Muscle of leg (tissue), 11 donors: ENCODE results near the gene DAB1. TPM values are rescaled to one million over a fixed set of nuclear protein-coding genes. Genes with fewer than 3 reads are reported as not detected.

Experiments
- DNase-seq: peaks from one replicate; pipeline ENCODE4 v3.0.0; 2013
- H3K27ac ChIP-seq: one replicate; pipeline ENCODE4 v1.5.1; 2013; ENCODE audit warnings: mild to moderate bottlenecking, low read length, control low read depth
- H3K27me3 ChIP-seq: one replicate; pipeline ENCODE4 v1.6.1; 2013; ENCODE audit warnings: low read length; ENCODE audit not compliant: control insufficient read depth, insufficient read depth
- H3K36me3 ChIP-seq: one replicate; pipeline ENCODE4 v1.6.1; 2013; ENCODE audit warnings: low read length; ENCODE audit not compliant: control insufficient read depth, insufficient read depth
- H3K4me1 ChIP-seq: one replicate; pipeline ENCODE4 v1.6.1; 2013; ENCODE audit warnings: low read length; ENCODE audit not compliant: control insufficient read depth, insufficient read depth
- H3K4me3 ChIP-seq: one replicate; pipeline ENCODE4 v1.5.1; 2013; ENCODE audit warnings: low read length, control low read depth
- H3K9me3 ChIP-seq: replicated peaks from 2 replicates; pipeline ENCODE4 v1.6.1; 2013; ENCODE audit warnings: low read depth, low read length; ENCODE audit not compliant: control insufficient read depth
- WGBS: methylation state at CpG from one replicate; pipeline ENCODE4 v1.1.5; 2013; ENCODE audit warnings: missing lambda C conversion rate; ENCODE audit not compliant: insufficient coverage; 5-methylcytosine and 5-hydroxymethylcytosine counted together
- polyA plus RNA-seq, 8 donors: library from polyadenylated mRNA; unstranded; fragments of 120-200 nt; gene quantifications; one replicate each; pipeline versions ENCODE4 v1.2.1 to v1.2.3, GENCODE V29; 2013; ENCODE audit warnings: inconsistent platforms in 1 of 8, low replicate concordance in 1 of 8; ENCODE audit not compliant: insufficient read length in 8 of 8, insufficient read depth in 1 of 8
- total RNA-seq: library from RNA; stranded (reverse); fragments of 120-200 nt; gene quantifications from one replicate; pipeline ENCODE4 v1.2.4, GENCODE V29; 2013

DAB1 gene
- total and polyA plus RNA-seq, 9 donors: 1.1 to 8.1 (median 2.6) TPM

DNA sequence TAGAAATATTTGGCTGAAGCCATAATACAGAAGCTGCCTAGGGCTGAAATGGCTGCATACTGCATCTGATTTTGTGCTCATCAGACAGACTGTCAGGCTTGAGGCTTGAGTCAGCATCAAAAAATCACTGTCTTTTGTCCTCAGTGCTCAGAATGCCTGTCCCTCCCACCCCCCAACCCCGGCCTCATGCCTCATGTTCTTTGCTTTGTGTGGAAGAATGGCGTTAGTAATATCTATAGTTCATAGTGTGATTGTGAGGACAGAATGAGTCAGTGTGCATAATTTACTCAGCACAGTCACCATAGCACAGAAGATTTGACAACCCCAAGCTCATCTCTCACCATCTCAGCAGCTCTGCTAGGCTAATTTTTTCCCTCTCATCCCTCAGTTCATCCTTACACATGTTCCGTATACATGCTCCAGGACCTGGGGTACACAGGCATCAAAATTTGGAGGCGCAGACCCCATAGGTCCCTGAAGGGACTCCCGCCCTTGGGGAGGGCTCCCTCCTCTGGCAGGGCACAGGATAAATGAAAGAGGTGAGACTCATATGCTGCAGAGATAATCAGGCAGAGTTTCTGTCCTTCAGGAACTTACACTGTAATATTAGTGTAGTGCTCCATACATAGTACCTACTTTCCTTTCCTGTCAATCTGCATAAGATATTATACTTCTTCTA, 299.0 kb downstream of the DAB1 start:
- WGBS: 80% methylated on average over 1 of the region's 5 CpGs
- Histone ChIP-seq H3K4me3 (no peak overlapping the region), H3K4me1 (no peaks in the 10 kb centered on the region), H3K27ac (no peak overlapping the region), H3K27me3 (no peaks in the 10 kb centered on the region), H3K36me3 (no peaks in the 10 kb centered on the region), H3K9me3 (no peaks in the 10 kb centered on the region)
- no peak for DNase-seq

DNA sequence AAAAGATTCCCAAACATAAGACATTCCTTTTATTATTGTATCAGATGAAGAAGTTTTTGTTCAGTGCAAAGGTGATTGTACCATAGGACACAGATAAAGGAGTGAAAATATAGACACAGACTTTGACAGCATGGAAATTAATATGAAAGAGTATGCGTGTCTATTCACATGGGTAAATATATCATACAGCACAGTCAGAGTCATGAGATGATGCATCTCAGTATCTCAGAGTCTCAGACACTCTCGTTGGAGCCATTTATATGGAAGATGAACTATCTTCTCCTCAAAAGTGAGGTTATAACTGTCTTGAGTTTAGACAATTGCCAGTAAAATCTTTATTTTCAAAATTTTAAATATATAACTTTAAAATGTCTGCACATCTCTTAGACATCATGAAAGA, 299.7 kb downstream of the DAB1 start:
- no CpG with 5 or more reads among the region's 2 CpGs for WGBS

DNA sequence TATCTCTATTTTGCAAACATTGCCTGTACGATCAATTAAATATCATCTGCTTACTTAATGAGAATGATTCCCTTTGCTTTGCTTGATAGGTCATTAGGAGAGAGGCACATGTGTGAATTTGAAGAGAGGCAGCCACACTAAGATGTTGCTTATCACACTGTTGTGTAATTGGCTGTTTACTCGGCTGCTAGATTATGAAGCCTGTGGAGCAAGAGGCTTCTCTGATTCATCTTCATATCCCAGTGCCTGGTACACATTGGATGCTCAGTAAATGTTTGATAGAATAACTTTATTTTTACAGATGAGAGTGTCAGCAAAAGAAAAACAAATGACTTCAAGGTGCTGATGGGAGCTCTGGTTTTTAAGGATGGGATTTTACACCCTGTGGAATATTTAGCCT, 301.8 kb downstream of the DAB1 start:
- no CpG with 5 or more reads among the region's 2 CpGs for WGBS
- Histone ChIP-seq H3K4me3 (no peak overlapping the region), H3K27ac (no peak overlapping the region), H3K9me3 (no peaks in the 10 kb centered on the region), H3K27me3 (no peaks in the 10 kb centered on the region), H3K36me3 (no peaks in the 10 kb centered on the region), H3K4me1 (no peaks in the 10 kb centered on the region)
- no peak for DNase-seq

More for the DNA sequence above, 299.7 kb downstream of the DAB1 start:
- no peaks in the 10 kb centered on the region for H3K4me1 ChIP-seq
- no peaks in the 10 kb centered on the region for H3K9me3 ChIP-seq
- DNase-seq: no peak
- no peak overlapping the region for H3K4me3 ChIP-seq
- H3K27ac ChIP-seq: no peak overlapping the region
- no peaks in the 10 kb centered on the region for H3K27me3 ChIP-seq
- no peaks in the 10 kb centered on the region for H3K36me3 ChIP-seq

DNA sequence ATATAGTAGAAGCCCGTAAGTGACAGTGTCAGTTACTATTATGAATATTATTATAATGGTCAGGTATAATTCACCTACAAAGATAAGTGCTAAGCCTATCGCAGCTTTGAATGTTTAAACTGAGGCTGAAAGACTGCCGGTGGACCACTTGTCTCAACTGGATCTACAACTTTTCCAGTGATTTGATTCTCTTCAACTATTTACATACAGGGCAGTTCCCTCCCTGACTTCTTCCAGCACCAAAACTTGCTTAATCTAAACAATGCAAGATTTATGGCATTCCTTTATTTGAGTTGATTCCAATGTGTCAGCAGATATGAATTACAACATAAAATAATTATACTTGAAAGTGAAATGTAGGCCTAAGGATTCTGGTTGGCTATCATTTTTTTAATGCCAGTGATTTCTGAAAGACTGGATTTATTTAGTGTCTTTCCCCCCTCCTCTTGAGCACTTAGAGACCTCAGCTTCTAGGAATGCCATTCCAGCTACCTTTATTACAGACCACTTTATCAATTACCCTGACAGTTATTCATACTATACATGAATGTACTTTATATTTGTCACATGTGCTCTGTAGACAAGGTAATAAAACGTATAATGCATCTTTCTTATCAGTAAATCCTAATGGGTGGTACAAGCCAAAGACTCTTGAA, 304.8 kb downstream of the DAB1 start:
- H3K27ac ChIP-seq: no peak overlapping the region
- no peak overlapping the region for H3K4me3 ChIP-seq
- no peaks in the 10 kb centered on the region for H3K27me3 ChIP-seq
- no peaks in the 10 kb centered on the region for H3K36me3 ChIP-seq
- 48% methylated on average over 2 of the region's 4 CpGs for WGBS
- H3K9me3 ChIP-seq: no peaks in the 10 kb centered on the region
- H3K4me1 ChIP-seq: no peaks in the 10 kb centered on the region
- no peak for DNase-seq

DNA sequence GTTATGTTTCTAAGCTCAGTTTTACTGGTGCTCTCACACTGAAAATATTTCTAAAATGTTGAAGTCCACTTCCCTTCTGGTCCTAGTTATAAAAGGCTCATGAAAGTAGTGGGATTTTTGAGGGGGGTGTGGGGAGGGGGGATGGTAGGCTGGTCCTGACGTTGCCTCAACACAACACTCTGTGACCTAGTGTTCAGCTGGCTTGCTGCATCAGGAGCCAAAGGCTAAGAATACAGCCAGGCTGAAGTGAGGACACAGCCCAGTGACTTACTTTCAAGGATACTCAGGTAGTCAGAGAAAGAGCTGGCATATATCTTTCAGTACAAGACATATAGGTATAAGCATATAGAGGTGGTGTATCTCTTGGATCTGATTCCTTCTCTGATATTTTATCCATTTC, 306.1 kb downstream of the DAB1 start:
- no CpG with 5 or more reads among the region's 1 CpG for WGBS
- DNase-seq: no peak
- Histone ChIP-seq H3K36me3 (no peaks in the 10 kb centered on the region), H3K4me1 (no peaks in the 10 kb centered on the region), H3K9me3 (no peaks in the 10 kb centered on the region), H3K27me3 (no peaks in the 10 kb centered on the region), H3K4me3 (no peak overlapping the region), H3K27ac (no peak overlapping the region)

DNA sequence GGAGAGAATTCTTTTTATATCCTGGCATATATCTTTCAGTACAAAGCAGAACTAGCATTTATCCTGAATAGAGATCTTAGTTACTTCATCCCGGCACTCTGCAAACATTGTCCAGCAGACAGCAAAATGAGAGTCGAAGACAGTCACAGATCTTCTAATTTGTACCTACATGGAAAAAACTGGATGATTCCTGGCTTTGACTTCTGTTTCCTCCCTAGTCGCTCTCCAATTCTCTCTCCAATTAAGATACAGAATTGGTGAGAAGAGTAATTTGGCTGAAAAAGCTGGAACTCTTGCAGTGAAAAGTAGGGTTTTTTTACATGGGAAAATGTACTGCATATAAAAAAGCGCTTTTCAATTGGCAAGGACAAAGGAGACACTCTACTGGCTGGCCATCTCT, 307.0 kb downstream of the DAB1 start:
- no peak overlapping the region for H3K27ac ChIP-seq
- H3K9me3 ChIP-seq: no peaks in the 10 kb centered on the region
- H3K4me3 ChIP-seq: no peak overlapping the region
- 83% methylated on average over 2 of the region's 4 CpGs for WGBS
- H3K4me1 ChIP-seq: no peaks in the 10 kb centered on the region
- H3K27me3 ChIP-seq: no peaks in the 10 kb centered on the region
- no peaks in the 10 kb centered on the region for H3K36me3 ChIP-seq
- peak; percentile 47 for DNase-seq

DNA sequence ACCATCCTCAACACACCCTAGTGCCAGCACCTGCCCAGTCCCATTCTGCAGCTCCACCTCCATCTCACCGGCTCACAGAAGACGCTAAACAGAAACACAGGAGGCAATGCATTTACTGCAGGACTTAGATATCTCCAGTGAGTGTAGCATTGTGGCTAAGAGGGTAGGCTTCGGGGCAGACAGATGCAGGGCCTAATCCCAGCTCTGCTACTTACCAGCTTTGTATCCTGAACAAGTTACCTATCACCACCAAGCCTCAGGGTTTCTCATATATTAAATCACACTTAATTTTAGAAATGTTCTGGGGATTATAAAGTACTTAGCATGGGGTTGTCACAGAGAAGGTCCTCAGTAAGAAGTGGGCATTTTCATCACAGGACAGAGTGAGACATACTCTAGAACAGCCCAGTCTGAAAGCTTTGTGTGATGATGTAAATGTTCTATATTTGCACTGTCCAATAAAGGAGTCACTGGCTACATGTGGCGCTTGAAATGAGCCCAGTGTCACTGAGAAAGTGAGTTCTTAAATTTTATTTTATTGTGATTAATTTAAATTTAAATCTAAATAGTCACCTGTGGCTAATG, 308.7 kb downstream of the DAB1 start:
- Histone ChIP-seq H3K36me3 (no peaks in the 10 kb centered on the region), H3K9me3 (no peaks in the 10 kb centered on the region), H3K27me3 (no peaks in the 10 kb centered on the region), H3K4me3 (no peak overlapping the region), H3K4me1 (no peaks in the 10 kb centered on the region), H3K27ac (no peak overlapping the region)
- DNase-seq: no peak
- no CpG with 5 or more reads among the region's 4 CpGs for WGBS

DNA sequence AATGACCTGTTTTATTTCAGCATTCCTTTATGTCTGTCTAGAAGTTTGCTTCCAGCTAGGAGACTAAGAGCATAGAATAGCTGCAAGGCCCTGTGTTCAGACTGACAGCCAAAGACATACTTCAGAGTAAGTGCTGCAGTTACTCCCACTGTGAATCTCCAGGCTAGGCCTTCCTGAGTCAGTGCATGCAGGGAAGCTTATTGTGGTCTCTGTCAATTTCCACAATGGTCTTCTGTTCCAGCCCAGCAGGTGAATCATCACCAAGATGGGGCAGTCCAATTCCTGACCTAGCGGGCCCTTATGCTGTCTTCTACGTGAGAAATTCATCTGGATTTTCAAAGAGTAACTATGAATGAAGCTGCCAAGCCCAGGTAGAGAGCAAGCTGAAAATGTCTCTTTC, 311.7 kb downstream of the DAB1 start:
- Histone ChIP-seq H3K4me3 (no peak overlapping the region), H3K4me1 (no peaks in the 10 kb centered on the region), H3K27me3 (no peaks in the 10 kb centered on the region), H3K27ac (no peak overlapping the region), H3K36me3 (no peaks in the 10 kb centered on the region), H3K9me3 (no peaks in the 10 kb centered on the region)
- DNase-seq: no peak
- 88% methylated on average over 2 of the region's 2 CpGs for WGBS

DNA sequence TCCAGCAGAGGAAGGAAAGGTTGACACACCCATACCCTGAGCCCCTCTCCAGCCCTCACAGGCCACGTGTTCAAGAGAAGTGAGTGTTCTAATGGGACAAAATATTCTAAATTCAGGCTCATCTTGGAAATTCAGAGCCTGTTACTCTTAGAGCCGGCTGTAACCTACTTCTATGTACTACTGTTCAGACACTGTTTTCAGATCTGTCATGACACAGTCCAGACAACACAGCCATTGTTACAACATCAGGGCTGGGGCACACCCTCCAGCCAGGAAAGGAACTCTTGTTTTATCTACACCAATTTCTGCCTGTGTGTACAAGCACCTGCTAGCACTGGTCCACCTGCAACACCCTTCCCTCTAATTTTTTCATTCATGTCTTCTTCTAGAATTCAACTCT, 312.7 kb downstream of the DAB1 start:
- no peaks in the 10 kb centered on the region for H3K27me3 ChIP-seq
- no peak overlapping the region for H3K4me3 ChIP-seq
- H3K36me3 ChIP-seq: no peaks in the 10 kb centered on the region
- no peak overlapping the region for H3K27ac ChIP-seq
- H3K4me1 ChIP-seq: no peaks in the 10 kb centered on the region
- H3K9me3 ChIP-seq: no peaks in the 10 kb centered on the region
- 89% methylated on average over 1 of the region's 2 CpGs for WGBS
- DNase-seq: no peak

DNA sequence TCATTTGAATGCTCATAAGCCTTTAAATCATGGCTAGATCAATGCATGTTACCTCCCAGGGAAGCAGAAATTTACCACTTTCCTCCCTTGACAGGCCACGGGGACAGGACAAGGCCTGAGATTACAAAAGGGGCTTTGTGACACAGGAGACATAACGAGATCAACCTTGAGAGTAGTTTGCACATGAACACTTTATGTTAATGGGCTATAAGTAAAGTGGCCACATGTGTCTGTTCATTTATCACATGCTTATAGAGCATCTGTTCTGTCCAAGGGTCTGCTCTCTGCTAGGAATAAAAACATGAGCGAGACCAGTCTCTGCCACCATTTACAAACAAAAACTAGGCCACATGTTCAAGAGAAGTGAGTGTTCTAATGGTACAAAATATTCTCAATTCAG, 314.0 kb downstream of the DAB1 start:
- DNase-seq: no peak
- no peaks in the 10 kb centered on the region for H3K36me3 ChIP-seq
- no peaks in the 10 kb centered on the region for H3K9me3 ChIP-seq
- WGBS: no CpG with 5 or more reads among the region's 3 CpGs
- H3K27me3 ChIP-seq: no peaks in the 10 kb centered on the region
- no peaks in the 10 kb centered on the region for H3K4me1 ChIP-seq
- no peak overlapping the region for H3K27ac ChIP-seq
- H3K4me3 ChIP-seq: no peak overlapping the region
